GM18861 (cell line): ENCODE results near the gene CPA1.

Source experiments
- ATAC-seq: cut with Tn5 transposase; IDR thresholded peaks from one replicate; pipeline ENCODE4 v1.9.1; 2021; ENCODE audit not compliant: unreplicated experiment

CPA1 gene

DNA sequence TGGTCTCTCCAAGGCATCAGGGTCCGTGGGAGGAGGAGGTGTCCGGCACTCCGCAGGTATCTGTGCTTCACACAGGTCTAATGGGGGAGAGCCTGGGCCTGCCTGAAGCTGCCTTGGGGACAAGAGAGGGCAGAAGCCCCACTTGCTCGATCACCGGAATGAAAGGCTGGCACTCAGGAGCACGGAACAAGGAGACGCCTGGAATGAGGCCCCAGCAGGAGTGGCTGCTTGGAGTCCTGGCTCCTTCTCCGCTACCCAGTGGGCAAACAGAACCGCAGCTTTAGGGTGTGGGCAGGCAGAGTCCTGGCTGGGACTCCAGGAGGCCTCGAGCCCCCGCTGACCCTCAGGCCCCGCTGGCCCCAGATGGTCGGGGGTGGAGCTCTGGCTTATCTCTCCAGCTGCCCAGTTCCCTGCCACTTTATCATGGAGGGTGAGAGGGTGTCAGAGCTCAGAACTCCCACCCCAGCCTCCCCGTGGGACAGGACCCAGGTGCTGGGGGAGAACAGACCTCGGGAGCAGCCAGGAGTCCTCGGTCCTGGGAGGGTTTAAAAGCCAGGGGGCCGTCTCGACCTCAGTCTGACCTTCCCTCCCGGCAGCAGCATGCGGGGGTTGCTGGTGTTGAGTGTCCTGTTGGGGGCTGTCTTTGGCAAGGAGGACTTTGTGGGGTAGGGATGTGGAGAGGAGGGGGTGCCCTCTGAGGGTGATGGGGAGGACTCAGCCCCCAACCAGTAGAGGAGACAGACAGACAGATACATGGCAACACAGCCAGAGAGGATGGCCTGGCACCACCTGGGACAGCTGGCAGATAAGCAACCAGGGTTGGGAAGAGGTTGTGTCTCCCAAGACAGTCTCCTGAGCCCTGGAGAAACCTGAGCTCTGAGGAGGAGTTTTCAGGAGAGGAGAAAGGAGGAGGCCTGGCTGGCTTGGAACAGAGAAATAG lies at the start of gene CPA1:
Gene CPA1, plus strand, starts transcription at position 574 of the 940 bp plus-strand sequence. Its CDS starts 27 bp downstream, at position 601.
- no peak for ATAC-seq

DNA sequence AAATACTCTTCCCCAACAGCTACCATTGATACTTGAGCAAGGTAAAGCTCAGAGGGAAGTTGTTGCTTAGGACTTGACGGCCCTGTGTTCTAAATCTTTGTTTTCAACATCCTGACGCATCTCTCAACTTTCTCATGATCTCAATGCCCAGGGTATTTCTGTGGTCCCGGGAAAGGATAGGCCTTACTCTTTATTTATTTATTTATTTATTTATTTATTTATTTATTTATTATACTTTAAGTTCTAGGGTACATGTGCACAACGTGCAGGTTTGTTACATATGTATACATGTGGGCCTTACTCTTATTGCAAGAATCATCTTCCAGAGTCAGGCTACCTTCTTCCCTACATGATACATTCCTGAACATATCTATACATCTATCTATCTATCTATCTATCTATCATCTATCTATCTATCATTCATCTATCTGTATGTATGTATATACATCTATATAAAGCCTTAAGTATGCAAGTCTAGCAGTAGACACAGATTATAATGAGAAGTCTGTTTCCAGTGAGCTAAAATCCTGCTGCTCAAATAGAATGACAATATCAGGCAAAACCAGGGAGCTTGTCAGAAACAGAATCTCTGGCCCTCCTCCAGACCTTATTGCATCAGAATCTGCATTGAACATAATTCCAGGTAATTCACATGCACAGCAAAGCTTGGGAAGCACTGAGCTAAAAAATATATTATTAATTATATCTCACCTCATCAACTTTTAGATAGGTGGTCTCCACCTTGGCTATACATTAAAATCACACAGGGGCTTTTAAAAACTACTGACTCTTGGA lies 47.8 kb upstream of the CPA1 start:
- ATAC-seq: no peak

DNA sequence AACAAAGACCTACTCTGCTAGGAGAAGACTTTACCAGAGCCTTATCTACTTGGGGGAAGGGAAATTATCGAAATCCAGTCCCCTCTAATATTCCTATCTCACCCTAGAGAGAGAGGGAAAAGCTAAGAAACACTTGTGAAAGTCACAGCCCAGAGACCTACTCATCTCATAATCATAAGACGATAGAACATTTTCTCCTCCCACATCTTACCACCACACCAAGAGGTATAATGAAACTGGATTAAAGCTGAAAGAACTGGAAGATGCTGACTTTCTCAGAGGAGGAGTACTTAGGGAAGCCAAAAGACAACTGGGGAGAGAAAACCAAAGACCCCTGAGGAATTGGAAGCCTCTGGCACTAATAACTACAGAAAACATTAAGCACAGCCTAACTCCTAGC lies 46.5 kb upstream of the CPA1 start:
- no peak for ATAC-seq

DNA sequence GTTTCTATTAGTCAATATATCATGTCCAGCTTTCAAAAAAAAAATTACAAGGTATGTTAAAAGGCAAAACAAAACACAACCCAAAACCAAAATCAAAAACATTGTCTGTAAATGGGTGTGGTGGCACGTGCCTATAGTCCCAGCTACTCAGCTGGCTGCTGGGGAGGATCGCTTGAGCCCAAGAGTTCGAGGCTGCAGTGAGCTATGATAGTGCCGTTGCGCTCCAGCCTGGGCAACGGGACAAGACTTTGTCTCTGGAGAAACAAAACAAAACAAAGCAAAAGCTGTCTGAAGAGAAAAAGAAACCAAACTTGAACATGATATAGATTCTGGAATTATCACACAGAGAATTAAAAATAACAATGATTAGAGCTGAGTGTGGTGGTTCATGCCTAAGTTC lies 46.0 kb upstream of the CPA1 start:
- ATAC-seq: no peak

DNA sequence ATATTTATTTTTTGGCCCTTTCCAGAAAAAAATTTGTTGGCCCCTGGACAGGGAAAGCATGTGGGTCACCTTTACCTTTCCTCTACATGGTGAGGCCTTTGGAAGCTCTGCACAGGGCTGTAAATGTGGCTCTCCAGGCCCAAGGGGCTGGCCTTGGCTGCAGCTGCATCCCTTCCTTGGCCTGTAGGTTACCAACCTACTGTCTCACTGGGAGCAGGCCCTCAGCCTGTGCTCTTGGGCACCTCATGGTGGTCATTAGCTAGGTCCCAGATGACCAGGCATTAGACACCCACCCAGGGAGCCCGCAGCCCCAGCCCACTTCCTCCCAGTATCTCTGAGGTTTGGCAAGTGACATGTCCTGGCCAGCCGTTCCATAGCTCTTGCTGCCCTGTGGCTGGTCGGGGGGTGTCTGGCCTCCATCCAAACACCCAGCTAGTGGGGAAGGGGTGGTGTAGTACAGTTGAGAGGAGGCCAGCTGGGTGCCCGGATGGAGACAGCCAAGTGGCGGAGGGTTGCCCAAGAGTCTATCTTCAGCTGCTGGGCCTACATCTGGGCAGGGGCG lies 42.8 kb upstream of the CPA1 start:
- ATAC-seq: no peak

DNA sequence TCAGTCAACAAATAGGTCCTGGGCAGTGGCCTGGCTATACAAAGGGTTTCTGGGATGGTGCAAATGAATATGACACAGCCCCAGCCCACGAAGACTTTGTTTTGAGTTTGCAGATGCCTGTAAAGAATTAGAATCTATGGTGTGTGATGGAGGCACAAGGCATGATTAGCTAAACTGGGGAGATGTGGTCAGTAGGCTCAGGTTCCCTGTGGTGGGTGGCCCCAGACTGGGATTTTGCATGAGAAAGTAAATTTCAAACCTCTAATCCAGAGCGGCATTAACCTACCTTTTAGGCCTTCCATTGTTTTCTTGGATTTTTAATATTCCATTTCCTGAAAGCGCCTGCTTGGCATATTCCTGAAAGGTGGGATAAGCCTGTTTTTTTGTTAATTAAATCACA lies 42.1 kb upstream of the CPA1 start:
- no peak for ATAC-seq

DNA sequence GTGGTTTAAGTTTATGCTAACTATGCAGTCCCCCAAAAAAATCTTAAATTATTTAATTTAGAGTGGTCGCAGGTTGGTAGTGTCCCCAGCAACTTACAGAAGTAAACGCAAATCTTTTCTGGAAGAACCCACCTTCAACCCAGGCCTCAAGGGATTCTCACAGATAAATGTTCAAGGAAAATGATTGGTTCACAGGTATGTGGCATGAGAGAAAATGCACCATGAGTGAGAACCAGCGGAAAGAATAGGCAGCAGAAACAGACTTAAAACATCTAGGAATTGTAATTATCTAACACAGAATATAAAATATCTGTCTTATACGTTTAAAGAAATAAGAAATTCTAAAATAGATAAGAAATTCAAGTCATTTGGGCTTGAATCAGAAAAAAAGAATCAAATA lies 38.4 kb upstream of the CPA1 start:
- no peak for ATAC-seq

DNA sequence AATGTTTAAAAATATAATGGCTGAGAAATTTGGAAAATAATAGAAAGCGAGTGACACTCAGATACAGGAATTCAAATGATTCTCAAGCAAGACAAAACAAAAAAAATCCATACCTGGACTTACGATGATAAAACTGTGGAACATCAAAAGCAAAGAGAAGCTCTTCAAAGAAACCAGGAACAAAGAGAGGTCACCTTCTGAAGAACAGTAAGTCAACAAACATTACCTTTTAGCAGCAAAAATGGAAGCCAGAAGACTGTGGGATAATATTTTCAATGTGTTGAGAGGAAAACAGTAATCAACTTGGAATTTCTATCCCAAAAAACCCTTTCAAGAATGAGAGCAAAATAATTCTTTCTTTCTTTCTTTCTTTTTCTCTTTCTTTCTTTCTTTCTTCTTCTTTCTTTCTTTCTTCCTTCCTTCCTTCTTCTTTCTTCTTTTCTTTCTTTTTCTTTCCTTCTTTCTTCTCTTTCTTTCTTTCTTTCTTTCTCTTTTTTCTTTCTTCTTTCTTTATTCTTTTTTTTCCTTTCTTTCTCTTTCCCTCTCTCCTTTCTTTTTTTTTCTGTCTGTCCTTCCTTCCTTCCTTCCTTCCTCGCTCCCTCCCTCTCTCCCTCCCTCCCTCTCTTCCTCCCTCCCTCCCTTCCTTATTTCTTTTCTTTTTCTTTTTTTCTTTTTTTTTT lies 37.5 kb upstream of the CPA1 start:
- no peak for ATAC-seq

DNA sequence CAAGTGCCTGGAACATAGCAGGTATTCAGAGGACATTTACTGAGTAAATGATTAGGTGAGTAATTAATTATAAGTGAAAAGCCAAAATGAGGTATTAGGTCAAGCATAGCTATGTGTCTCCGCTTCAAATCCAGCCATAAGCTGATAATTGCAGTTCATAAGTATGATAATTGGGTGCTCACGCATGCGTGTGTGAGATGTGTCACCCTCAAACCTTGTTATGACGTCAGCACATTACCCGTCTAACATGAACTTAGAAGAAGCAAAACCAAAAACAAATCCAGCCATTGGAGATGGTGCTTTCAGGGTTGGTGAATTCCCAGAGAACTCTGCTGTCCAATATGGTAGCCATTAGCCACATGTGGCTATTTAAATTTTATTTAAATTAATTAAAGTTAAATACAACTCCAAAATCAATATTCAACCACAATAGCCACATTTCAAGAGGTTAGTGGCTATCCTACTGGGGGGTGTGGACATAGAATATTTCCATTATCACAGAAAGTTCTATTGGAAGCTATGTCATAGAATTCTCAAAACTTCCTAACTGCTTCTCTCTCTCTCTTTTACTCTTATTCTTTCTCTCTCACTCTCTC lies 35.9 kb upstream of the CPA1 start, which contains the start of gene CPA5:
Gene CPA5, plus strand, starts transcription at position 546 of the 596 bp plus-strand sequence. CDS start 1,670 bp downstream, outside the sequence.
- no peak for ATAC-seq

DNA sequence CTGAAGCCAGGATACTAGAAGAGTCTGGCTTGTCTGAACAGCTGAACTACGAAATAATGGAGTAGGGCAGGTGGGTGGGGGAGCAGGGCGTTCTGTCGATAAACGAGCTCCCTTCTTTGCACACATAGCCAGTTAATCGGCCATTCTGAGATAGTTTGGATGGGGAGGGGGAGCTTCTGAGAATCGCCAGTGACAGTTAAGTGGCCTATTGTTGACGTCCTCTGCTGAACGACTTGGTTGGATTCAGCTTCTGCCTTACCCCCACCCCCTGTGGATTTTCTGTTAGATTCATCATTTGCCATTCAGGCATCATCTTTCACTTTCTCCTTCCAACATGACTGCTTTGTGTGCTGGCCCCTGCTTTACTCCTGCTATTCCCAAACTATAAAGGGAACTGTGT lies 35.2 kb upstream of the CPA1 start:
- no peak for ATAC-seq

DNA sequence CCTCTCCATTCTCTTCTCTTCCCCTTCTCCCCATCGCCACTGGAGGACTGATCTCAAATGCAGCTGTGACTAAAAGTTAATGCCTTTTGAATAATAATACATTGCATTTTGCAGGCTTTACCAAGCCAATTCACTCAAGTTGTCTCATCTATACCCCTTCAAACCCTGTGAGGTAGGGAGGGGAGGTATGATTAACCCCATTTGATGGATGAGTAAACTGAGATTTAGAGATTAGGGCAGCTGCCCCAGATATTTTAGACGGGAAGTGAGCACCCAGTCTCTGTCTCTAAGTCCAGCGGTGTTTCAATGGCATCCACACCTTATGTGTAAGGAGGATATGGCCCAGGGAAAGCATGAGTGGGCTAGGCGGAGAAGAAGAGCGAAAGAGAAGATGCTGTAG lies 34.6 kb upstream of the CPA1 start:
- no peak for ATAC-seq

DNA sequence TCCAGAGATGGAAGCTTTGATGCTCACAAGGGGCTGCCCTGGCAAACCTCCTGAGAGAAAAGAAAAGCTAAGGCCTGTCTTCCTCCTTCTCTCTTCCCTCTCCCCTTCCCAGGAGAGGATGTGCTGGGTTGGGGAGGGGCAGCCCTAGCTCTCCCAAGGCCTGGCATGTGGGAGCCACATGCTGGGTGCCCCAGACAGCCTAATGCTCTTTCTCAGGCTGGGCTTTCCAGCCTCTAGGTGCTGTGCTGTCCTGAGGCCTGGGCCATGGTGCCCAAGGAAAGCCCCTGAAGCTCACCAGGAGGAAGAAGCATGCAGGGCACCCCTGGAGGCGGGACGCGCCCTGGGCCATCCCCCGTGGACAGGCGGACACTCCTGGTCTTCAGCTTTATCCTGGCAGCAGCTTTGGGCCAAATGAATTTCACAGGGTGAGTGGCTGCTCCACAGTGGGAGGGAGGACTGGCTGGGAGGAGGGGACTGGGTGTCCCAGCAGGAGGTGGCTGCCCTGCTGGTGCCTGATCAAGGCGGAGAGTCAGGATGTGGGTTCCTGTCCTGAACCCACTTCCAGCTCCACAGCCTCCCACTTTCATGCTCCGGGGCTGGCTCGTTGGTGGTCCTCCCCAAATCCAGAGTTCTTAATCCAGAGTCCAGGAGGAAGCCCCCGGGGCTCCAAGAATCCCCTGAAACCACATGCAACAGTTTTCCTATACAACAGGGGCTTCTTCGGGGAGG lies 34.0 kb upstream of the CPA1 start:
- ATAC-seq: no peak

DNA sequence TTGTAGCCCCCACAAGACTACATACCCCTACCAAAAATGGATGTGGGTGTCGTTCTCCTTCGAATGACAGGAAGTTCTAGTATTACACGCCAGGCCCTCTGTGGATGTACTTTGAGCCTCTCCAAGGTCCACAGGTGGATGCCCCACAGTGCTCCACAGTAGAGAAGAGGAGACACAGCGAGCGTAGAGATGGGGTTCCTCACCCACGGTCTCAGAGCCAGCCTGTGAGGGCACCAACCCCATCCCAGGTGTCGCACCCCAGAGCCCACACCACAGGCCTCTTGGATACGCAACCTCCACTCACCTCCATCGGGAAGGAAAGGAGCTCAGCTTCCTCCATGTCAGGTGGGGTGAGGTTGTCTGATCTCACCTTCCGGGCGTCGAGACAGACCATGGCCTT lies 33.4 kb upstream of the CPA1 start:
- ATAC-seq: no peak

DNA sequence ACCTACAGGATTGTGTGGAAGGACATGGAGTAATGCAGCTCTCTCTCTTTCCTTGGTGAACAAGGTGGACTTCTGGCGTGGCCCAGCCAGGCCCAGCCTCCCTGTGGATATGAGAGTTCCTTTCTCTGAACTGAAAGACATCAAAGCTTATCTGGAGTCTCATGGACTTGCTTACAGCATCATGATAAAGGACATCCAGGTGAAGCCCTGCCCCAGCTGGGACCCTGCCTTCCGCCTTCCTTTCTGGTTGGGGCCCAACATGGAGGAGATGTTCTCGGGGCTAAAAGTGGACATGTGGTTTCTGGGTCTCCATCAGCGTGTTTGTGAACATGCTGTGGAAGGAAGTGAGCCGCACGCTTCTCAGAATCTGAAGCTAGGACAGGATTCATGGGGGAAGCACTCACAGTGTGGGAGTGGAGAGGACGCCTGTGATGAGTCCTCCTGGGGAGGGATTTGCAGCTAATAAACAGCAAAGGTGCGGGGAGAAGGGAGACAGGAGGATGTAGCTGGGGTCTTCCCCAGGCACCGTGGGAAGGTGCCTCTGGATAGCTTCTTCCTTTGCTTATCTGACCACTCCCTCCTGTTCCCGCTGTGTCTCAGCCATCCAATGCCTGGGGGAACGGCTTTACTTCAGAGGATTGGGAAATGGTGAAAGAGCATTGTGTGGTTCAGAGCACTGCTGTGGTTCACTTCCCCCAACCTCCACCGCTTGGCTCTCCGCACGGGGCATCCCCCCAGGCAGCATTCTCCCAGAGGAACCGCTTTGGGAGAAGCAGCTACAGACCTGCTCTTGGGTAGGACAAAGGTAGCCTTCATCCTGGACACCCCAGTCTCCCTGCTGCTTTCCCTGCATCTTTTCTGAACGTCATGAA lies 30.1 kb upstream of the CPA1 start:
- no peak for ATAC-seq

DNA sequence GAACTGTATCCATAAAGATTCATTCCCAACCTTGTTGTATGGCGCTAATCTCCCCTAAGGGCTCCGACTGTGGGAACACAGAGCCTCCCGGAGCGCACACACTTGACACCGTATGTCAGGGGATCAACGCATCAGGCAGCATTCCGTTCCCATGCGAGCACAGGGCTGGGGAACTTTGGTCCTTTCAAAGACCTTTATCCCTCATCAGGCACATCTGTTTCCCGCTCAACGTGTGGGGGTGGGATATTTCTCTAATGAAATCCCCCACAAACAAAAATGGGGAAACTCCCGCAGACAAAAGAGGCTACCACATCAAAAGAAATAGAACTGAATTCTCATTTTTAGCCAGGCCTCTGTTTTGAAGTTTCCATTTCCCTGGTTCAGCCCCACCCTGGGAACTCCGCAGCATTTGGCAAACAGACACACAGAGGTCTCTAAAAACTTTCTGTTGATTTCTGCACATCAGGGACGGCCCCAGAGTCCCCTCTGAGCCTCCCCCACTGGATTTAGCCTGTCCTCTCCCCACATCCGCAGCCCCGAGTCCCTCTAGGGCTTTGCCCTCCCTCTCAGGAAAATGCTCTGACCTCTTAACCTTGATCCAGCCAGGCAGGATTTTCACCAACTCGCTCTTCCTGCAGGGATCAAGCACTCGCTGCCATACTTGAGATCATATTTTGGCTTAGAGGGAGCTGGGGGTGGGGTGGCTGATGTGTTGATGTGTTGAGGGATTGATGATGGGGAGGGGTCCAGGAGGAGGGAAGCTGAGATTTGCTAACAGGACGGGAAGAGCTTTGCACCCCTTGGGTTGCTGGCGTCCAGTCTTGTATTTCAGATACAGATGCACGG lies 29.1 kb upstream of the CPA1 start:
- no peak for ATAC-seq

DNA sequence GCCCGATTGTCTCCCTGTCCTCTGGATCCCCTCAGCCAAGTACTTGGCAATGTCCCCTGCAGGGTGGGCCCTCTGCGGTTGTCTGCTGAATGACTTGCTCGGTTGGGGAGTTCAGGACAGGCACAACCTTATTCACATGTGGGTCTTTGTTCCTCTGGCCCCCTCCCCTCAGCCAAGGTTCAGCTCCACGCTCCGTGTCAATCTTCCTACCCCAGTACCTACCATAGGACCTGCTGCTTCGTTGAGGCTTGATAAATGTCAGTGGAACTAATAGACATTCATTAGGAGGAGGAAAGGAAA lies 28.6 kb upstream of the CPA1 start:
- no peak for ATAC-seq

DNA sequence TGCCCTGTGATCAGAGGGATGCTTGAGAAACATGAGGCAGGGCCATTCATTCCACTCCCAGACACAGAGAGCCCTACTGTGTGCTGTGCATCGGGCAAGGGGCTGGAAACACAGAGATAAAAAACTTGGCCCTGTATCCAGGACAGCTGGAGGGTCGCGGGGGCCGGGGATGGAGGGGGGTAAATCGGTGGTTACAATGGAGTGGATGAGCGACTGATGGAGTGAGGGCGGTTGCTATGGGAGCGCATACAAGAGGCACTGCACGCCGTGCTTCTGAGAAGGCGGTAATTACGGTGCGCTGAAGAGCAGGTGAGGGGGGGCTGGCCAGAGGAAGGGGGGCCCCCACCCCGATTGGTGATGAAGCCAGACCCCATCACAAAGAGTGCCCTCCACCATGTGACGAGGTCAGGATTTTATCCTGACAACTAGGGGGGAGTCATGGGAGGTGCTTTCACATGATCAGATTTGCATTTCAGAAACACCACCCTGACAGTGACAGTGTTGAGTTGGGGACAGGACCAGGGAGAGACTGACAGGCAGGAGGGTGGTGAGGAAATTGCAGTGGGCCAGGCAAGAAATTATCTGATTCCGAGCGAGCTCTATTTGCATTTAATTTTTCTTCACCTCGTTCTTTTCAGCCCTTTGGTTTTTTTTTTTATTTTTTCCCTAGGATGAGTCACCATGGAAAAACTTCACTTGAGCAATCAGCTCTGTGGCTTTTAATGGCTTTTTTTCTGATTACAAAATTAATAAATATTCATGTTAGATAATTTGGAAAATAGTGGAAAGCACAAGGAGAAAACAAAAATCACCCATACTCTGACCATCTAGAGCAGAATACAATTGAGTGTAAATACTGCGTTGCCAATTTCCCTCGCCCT lies 27.9 kb upstream of the CPA1 start:
- no peak for ATAC-seq
